HepG2 (cell line): ENCODE measurements around the gene PLXNA4. TPM values are rescaled to one million over a fixed set of nuclear protein-coding genes. Genes with fewer than 3 reads are reported as not detected.

Experiments used
- GATA4 ChIP-seq: sonication (generic); IDR thresholded peaks from 2 replicates; pipeline ENCODE4 v1.6.1; 2016; ENCODE audit warnings: antibody characterized with exemption, low read depth, borderline replicate concordance
- HMG20A ChIP-seq: IDR thresholded peaks from 2 replicates; pipeline ENCODE4 v1.6.1; 2016; ENCODE audit warnings: borderline replicate concordance
- JUN ChIP-seq: sonication (generic); formaldehyde crosslinking; IDR thresholded peaks from 2 replicates; pipeline ENCODE4 v1.4.0; 2020; ENCODE audit warnings: mild to moderate bottlenecking, missing genetic modification reagents
- KDM1A ChIP-seq: IDR thresholded peaks from 2 replicates; pipeline ENCODE4 v1.6.1; 2016; ENCODE audit warnings: missing compliant biosample characterization
- KLF16 ChIP-seq, 2 experiments: sonication (generic) in 1 of 2; formaldehyde crosslinking in 1 of 2; IDR thresholded peaks; 2 replicates each; pipeline versions ENCODE4 v1.6.1 to v1.8.0; 2016 to 2023; ENCODE audit warnings: missing genetic modification reagents in 2 of 2, missing compliant biosample characterization in 1 of 2
- ZFP36L1 ChIP-seq: sonication (generic); formaldehyde crosslinking; IDR thresholded peaks from 2 replicates; pipeline ENCODE4 v1.8.0; 2022; ENCODE audit warnings: mild to moderate bottlenecking, missing genetic modification reagents, moderate library complexity
- ZNF317 ChIP-seq: sonication (generic); formaldehyde crosslinking; IDR thresholded peaks from 2 replicates; pipeline ENCODE4 v1.5.0; 2020; ENCODE audit warnings: mild to moderate bottlenecking, missing genetic modification reagents
- ZNF441 ChIP-seq: sonication (generic); formaldehyde crosslinking; IDR thresholded peaks from 2 replicates; pipeline ENCODE4 v1.7.0; 2021; ENCODE audit warnings: missing genetic modification reagents, borderline replicate concordance
- ZNF782 ChIP-seq: sonication (generic); formaldehyde crosslinking; IDR thresholded peaks from 2 replicates; pipeline ENCODE4 v1.4.0; 2020; ENCODE audit warnings: missing genetic modification reagents, mild to moderate bottlenecking, borderline replicate concordance
- polyA plus RNA-seq, 8 experiments: library from polyadenylated mRNA; depleted of rRNA in 3 of 8; stranded (reverse) in 7 of 8; unstranded in 1 of 8; fragments of >200 nt; fragmentation: Illumina TruSeq in 4 of 8; extraction: Trizol in 4 of 8; gene quantifications; 2 replicates each; pipeline versions ENCODE4 v1.2.1 to v1.2.3, GENCODE V29; 2011 to 2016; ENCODE audit warnings: low read depth in 4 of 8, missing spikeins in 1 of 8, mixed read lengths in 1 of 8; ENCODE audit not compliant: insufficient read depth in 1 of 8
- total RNA-seq, 5 experiments: library from RNA; depleted of rRNA; stranded (reverse); fragments of >200 nt; fragmentation: Illumina TruSeq; extraction: Trizol; gene quantifications; 2 replicates each; pipeline ENCODE4 v1.2.3, GENCODE V29; 2016; ENCODE audit warnings: low read depth in 1 of 5
- TF ChIP-seq, protein P1 (sequence below): sonication (generic); formaldehyde crosslinking; IDR thresholded peaks from 2 replicates; pipeline ENCODE4 v1.8.1; 2023; ENCODE audit warnings: mild to moderate bottlenecking, missing genetic modification reagents, borderline replicate concordance
- TF ChIP-seq, protein P2 (sequence below): sonication (generic); formaldehyde crosslinking; IDR thresholded peaks from 2 replicates; pipeline ENCODE4 v1.4.0; 2020; ENCODE audit warnings: mild to moderate bottlenecking, missing genetic modification reagents, borderline replicate concordance
- TF ChIP-seq, protein P3 (sequence below): sonication (generic); formaldehyde crosslinking; IDR thresholded peaks from 2 replicates; pipeline ENCODE4 v1.5.0; 2020; ENCODE audit warnings: missing genetic modification reagents

PLXNA4 gene
- total and polyA plus RNA-seq, 2 of the 13 experiments (the other 11 are each of a cell fraction or from before 2014, with no cell fraction given), result 0.01 to 0.04 TPM

DNA sequence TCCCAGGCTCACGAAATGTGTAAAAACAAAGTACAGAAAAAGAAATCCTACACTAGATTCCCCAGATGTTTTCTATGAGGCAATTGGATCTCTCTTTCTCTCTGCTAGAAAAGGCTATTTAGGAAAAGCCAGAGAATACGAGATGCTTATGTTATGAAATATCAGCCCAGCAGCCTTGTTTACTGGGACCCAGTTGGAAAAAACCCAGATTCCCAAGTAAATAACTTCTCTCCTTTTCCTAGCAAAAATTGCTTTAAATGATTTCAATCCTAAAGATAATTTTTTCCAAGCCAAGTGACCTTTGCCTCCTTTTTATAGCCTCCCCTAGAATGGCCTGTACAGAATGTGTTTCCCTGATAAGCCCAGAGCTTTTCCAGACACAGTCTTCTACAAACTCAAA, 199.3 kb downstream of the PLXNA4 start (continued):
- TF ChIP-seq ZNF317 (CRISPR knock-in tag) (no peak), KDM1A (no peak), KLF16 (CRISPR knock-in tag; IDR thresholded peaks at IDR 0.05) (no peak), ZNF441 (CRISPR knock-in tag) (no peak), HMG20A (CRISPR knock-in tag) (no peak), ZFP36L1 (CRISPR knock-in tag) (no peak), ZNF782 (CRISPR knock-in tag) (no peak), GATA4 (no peak), JUN (no peak)
- TF ChIP-seq, protein P1, sequence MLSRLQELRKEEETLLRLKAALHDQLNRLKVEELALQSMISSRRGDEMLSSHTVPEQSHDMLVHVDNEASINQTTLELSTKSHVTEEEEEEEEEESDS, result no peak
- TF ChIP-seq, protein P2, sequence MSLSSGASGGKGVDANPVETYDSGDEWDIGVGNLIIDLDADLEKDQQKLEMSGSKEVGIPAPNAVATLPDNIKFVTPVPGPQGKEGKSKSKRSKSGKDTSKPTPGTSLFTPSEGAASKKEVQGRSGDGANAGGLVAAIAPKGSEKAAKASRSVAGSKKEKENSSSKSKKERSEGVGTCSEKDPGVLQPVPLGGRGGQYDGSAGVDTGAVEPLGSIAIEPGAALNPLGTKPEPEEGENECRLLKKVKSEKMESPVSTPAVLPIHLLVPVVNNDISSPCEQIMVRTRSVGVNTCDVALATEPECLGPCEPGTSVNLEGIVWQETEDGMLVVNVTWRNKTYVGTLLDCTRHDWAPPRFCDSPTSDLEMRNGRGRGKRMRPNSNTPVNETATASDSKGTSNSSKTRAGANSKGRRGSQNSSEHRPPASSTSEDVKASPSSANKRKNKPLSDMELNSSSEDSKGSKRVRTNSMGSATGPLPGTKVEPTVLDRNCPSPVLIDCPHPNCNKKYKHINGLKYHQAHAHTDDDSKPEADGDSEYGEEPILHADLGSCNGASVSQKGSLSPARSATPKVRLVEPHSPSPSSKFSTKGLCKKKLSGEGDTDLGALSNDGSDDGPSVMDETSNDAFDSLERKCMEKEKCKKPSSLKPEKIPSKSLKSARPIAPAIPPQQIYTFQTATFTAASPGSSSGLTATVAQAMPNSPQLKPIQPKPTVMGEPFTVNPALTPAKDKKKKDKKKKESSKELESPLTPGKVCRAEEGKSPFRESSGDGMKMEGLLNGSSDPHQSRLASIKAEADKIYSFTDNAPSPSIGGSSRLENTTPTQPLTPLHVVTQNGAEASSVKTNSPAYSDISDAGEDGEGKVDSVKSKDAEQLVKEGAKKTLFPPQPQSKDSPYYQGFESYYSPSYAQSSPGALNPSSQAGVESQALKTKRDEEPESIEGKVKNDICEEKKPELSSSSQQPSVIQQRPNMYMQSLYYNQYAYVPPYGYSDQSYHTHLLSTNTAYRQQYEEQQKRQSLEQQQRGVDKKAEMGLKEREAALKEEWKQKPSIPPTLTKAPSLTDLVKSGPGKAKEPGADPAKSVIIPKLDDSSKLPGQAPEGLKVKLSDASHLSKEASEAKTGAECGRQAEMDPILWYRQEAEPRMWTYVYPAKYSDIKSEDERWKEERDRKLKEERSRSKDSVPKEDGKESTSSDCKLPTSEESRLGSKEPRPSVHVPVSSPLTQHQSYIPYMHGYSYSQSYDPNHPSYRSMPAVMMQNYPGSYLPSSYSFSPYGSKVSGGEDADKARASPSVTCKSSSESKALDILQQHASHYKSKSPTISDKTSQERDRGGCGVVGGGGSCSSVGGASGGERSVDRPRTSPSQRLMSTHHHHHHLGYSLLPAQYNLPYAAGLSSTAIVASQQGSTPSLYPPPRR (CRISPR knock-in tag), result no peak
- TF ChIP-seq, protein P3, sequence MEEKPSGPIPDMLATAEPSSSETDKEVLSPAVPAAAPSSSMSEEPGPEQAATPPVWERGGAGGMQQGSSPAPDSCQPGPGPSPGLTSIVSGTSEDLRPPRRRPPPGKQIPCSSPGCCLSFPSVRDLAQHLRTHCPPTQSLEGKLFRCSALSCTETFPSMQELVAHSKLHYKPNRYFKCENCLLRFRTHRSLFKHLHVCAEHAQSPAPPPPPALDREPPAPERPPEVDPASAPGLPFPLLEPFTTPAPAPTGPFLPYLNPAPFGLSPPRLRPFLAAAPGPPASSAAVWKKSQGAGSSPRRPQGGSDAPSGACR, result no peak
